SK-N-SH treated with all-trans-retinoic acid at 6 μM for 48 hours (cell line): ENCODE data around the gene SMCR8.

Experiments
- RARB ChIP-seq: fragments of 250-450 bp; sonication (Bioruptor Pico); IDR thresholded peaks from 2 replicates; pipeline ENCODE4 v1.8.0; 2021; ENCODE audit warnings: mild to moderate bottlenecking, moderate library complexity
- TF ChIP-seq, protein P1 (sequence below): fragments of 250-450 bp; sonication (Bioruptor Pico); IDR thresholded peaks from 2 replicates; pipeline ENCODE4 v1.8.0; 2020; ENCODE audit warnings: mild to moderate bottlenecking, moderate library complexity, borderline replicate concordance

GRCh38 chr17:18356624-18357023 is 41.5 kb downstream of the SMCR8 start:
- TF ChIP-seq RARB (CRISPR knock-in tag) = no peak
- TF ChIP-seq, protein P1, sequence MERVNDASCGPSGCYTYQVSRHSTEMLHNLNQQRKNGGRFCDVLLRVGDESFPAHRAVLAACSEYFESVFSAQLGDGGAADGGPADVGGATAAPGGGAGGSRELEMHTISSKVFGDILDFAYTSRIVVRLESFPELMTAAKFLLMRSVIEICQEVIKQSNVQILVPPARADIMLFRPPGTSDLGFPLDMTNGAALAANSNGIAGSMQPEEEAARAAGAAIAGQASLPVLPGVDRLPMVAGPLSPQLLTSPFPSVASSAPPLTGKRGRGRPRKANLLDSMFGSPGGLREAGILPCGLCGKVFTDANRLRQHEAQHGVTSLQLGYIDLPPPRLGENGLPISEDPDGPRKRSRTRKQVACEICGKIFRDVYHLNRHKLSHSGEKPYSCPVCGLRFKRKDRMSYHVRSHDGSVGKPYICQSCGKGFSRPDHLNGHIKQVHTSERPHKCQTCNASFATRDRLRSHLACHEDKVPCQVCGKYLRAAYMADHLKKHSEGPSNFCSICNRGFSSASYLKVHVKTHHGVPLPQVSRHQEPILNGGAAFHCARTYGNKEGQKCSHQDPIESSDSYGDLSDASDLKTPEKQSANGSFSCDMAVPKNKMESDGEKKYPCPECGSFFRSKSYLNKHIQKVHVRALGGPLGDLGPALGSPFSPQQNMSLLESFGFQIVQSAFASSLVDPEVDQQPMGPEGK = no peak
